HG03432 (cell line): ENCODE measurements around the gene EEF2K.

Source experiments
- ATAC-seq: cut with Tn5 transposase; IDR thresholded peaks from one replicate; pipeline ENCODE4 v1.9.1; 2021; ENCODE audit warnings: mild to moderate bottlenecking, moderate library complexity; ENCODE audit not compliant: unreplicated experiment

Gene EEF2K

GRCh38 chr16:22328081-22328725 is 122.1 kb downstream of the EEF2K start:
- no peak for ATAC-seq

GRCh38 chr16:22329199-22329695 is 123.2 kb downstream of the EEF2K start:
- ATAC-seq, result no peak

GRCh38 chr16:22330326-22330725 is 124.2 kb downstream of the EEF2K start:
- ATAC-seq, result no peak

GRCh38 chr16:22333457-22333994 is 127.4 kb downstream of the EEF2K start:
- ATAC-seq, result no peak

GRCh38 chr16:22335668-22336246 is 129.7 kb downstream of the EEF2K start:
- no peak for ATAC-seq

GRCh38 chr16:22336581-22336980 is 130.5 kb downstream of the EEF2K start:
- no peak for ATAC-seq

GRCh38 chr16:22337045-22337444 is 131.0 kb downstream of the EEF2K start:
- ATAC-seq, result no peak

- no peak for ATAC-seq
Measured at GRCh38 chr16:22337849-22338635, 132.0 kb downstream of the EEF2K start.
